GM19328 (cell line): ENCODE data around the gene P3H2.

Experiments used
- ATAC-seq: cut with Tn5 transposase; IDR thresholded peaks from one replicate; pipeline ENCODE4 v1.9.1; 2021; ENCODE audit warnings: mild to moderate bottlenecking, moderate library complexity; ENCODE audit not compliant: unreplicated experiment

P3H2 gene

GRCh38 chr3:190058521-190059241 lies 62.0 kb downstream of the P3H2 start:
- no peak for ATAC-seq

- ATAC-seq: no peak
Measured at GRCh38 chr3:190056742-190057141, 64.0 kb downstream of the P3H2 start.

GRCh38 chr3:190055773-190056172 lies 64.9 kb downstream of the P3H2 start:
- no peak for ATAC-seq

- no peak for ATAC-seq
Measured at GRCh38 chr3:190053919-190054672, 66.6 kb downstream of the P3H2 start.

GRCh38 chr3:190051641-190052040 lies 69.1 kb downstream of the P3H2 start:
- ATAC-seq: no peak

GRCh38 chr3:190048932-190049441 lies 71.7 kb downstream of the P3H2 start:
- no peak for ATAC-seq

GRCh38 chr3:190044974-190045373 lies 75.7 kb downstream of the P3H2 start:
- ATAC-seq: no peak

GRCh38 chr3:190044142-190044541 lies 76.6 kb downstream of the P3H2 start:
- ATAC-seq: no peak

GRCh38 chr3:190043741-190044140 lies 77.0 kb downstream of the P3H2 start:
- ATAC-seq: no peak

GRCh38 chr3:190042558-190042957 lies 78.1 kb downstream of the P3H2 start:
- no peak for ATAC-seq

GRCh38 chr3:190041333-190042041 lies 79.2 kb downstream of the P3H2 start:
- no peak for ATAC-seq

- ATAC-seq: no peak
Measured at GRCh38 chr3:190040145-190040544, 80.6 kb downstream of the P3H2 start.

- no peak for ATAC-seq
Measured at GRCh38 chr3:190038050-190038933, 82.4 kb downstream of the P3H2 start.

- ATAC-seq: no peak
Measured at GRCh38 chr3:190036631-190037030, 84.1 kb downstream of the P3H2 start.

GRCh38 chr3:190034446-190034845 lies 86.3 kb downstream of the P3H2 start:
- no peak for ATAC-seq

GRCh38 chr3:190032923-190033322 lies 87.8 kb downstream of the P3H2 start:
- no peak for ATAC-seq

GRCh38 chr3:190031887-190032752 lies 88.6 kb downstream of the P3H2 start:
- no peak for ATAC-seq

- ATAC-seq: no peak
Measured at GRCh38 chr3:190027116-190027515, 93.6 kb downstream of the P3H2 start.

GRCh38 chr3:190026154-190026553 lies 94.5 kb downstream of the P3H2 start:
- ATAC-seq: no peak

GRCh38 chr3:190024912-190025311 lies 95.8 kb downstream of the P3H2 start:
- no peak for ATAC-seq
